GM21381 (cell line): Measurements from ENCODE around the gene PIP4K2B.

Experiments used
- ATAC-seq: cut with Tn5 transposase; IDR thresholded peaks from one replicate; pipeline ENCODE4 v1.9.1; 2021; ENCODE audit warnings: mild to moderate bottlenecking, moderate library complexity; ENCODE audit not compliant: unreplicated experiment

PIP4K2B gene

DNA sequence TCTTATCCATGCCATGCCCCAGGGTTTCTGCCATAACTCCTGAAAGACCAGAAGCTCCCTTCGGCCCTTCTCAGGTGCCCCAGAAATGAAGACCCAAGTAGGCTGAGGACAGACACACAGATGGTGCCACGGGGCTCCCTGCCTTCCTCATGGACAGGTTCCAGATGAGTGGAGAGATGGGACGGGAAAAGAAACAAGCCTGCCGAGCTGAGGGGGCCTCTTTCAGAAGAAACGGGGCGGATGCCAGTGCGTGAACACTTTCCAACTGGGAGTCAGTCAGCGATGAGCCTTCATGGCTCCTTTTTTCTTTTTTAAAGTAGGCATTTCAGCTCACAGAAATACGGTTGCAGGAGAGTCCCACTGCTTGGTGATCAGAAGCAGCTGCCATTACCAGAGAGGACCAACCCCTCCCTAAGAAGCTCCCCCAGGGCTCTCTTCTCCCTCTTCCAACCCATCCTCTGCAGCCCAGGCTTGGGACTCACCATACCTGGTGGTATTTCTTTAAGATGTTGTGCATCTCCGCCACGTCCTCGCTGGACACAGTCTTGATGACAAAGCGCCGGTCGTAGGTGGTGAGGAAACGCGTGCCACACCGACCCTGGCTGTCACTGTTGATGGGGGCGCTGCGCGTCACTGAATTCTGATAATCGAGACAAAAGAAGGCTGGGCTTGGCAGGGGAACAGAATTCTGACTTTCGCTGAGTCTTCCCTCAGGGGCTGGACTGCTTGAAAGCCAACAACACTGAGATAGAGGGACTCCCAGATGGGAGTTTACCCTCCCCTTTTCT is 19.2 kb downstream of the PIP4K2B start:
- ATAC-seq: no peak

DNA sequence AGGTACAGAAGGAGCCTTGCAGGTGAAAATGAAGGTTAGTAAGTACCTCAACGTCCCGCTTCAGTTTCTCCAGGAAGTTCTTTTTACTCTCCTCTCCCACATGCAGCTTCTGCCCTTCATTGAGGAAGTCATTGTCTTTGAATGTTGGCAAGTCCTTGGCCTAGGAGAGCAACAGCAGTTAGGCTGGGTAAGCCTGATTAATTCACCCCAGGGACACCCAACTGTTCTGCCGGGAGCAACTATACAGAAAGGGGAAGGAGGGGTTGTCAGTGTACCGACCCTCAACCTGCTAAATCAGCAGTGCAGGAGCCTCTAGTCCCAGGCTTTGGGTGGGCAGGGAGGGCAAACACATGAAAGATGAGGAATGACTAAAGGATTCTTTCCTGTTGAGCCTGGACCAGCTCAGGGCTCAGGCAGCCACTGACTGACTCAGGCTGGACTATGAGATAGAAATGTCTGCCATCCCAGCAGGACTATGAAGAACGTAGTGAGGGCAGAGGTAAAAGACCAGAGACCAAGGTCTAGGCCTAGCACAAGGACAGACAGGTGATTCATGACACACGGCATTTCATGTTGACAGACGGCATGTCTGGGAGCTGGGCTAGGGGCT is 21.6 kb downstream of the PIP4K2B start:
- ATAC-seq: no peak

DNA sequence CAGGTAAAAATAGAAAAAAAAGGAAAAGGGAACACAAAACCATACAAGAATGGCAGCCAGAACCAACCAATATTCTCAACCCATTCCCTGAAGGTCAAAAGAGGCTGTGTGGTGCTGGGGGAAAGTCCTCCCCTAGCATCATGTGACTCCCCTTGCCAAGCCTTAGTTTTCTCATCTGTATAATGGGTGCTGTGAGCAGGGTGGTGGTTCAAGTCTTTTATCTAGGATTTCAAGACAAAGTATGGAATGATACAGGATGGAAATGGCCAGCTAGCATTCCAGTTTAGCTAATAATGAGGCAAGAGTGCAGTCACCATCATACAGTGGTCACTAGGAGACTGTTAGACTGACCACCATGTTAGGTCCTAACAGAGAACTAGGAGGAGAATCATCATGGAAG is 26.1 kb downstream of the PIP4K2B start:
- no peak for ATAC-seq

DNA sequence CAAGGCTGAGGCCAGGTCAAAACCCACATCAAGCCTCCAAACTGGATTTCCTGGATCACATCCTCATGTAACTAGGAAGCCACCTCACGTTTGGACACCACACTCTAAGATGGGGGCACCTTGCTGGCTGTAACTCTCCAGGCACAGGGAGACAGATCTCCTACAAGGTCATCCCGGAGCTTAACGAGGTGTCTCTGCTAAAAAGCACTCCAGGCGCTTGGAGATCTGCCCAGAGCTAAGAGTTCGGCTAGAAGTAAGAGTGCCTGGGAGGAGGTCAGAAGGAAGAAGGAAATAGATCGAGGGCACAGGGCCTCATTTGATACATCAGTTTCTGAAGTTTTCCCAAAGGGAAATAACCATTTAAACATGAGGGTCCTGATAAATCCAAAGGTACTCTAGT is 30.9 kb downstream of the PIP4K2B start:
- no peak for ATAC-seq

DNA sequence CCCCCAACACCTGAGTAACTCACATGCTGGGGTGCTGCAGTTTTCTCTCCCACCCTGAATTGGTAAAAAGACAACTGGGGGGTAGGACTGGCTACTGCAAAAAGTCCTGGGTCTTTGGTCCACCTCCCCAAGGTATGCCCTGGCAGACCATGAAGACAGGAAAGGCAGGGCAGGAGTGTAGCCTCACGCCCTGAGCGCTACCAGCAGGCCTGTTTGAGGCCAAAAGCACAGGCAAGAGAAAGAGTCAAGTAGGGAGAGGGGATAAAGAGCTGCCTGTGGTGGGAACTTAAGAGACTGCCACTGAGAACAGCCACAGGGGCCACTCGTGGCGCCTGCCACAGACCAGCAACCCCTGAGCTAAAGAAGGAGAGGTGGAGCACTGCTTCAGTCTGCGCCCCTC is 33.0 kb downstream of the PIP4K2B start:
- no peak for ATAC-seq

DNA sequence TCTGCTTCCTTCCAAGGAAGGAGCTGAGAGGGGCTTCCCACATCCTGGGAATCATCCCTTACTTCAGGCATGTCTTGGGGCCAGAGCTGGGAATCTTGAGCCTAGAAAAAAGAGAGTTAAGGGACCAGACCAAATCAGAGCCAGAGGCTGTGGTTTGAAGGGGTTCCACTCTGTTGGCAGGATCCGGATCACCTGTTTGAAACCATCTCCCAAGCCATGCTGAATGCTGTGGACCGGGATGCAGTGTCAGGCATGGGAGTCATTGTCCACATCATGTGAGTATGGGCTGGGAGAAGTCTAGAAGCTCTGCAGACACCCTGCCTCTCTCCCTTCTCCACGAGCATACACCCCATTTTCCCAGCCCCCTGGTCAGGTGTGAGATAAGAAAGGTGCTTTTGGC is 37.1 kb downstream of the PIP4K2B start:
- no peak for ATAC-seq

DNA sequence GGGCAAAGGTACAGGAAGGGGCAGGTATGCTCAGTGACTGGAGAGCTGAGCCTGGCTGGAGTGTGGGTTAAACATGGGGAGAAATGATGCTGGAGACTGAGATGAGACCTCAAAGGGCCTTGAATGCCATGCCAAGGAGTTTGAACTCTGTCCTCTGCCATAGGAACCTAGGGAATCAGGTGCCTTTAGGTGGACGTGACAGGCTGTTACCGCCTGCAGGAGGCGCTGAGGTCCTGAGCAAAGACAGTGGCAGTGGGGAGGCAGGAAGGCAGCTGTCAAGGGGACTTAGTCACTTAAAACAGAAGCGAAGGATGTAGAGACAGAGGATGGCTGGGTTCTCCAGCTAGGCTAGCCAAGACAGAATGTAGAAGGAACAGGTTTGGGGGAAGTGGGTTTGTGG is 37.7 kb downstream of the PIP4K2B start:
- ATAC-seq: no peak

DNA sequence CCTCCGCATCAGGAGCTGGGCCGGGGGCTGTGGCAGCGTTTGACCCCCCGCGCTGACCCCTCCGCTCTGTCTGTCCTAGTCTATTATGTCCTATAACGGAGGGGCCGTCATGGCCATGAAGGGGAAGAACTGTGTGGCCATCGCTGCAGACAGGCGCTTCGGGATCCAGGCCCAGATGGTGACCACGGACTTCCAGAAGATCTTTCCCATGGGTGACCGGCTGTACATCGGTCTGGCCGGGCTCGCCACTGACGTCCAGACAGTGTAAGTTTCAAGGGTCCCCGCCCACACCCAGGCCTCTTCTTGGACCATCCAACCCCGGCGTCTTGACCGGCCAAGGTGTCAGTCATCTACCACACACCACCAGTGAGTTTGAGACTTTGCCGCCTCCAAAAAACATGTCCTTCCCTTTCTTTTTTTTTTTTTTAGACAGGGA is 46.3 kb downstream of the PIP4K2B start:
- ATAC-seq: no peak

DNA sequence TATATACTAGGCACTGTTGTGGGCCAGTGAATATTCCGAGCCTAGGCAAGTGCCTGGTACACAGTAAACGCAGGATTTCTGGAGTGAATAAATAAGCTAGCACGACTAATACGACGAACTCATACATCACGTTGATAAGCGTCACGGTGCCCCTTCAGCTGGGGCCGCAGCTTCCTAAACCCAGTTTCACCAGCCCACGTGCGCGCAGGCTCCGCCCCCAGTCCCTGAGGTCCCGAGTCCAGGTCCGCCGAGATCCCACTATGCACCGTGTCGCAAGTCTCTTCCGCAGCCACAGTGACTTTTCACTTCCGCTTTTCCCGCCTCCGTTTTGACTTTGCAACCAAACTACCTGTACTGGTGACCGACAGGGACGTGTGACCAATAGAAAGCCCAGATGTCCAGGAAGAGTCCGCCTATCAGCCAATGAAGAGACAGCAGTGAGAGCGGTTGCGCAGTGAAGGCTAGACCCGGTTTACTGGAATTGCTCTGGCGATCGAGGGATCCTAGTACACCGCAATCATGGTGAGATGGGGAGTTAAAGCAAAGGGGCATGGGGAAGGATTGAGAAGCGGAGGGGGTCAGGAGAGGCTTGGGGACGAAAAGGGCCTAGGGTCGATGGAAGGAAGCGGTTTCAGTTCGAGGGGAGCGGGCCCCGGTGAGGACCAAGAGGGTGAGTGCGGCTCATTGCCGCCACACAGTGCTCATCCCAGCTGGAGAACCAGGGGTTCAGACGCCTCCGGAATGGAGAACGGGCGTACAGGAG is 46.9 kb downstream of the PIP4K2B start, which contains the start of gene PSMB3:
PSMB3 (plus strand) TSS at position 434 of the 763 bp plus-strand sequence; CDS start at position 520, 86 bp downstream.
- ATAC-seq: peak; percentile 82

DNA sequence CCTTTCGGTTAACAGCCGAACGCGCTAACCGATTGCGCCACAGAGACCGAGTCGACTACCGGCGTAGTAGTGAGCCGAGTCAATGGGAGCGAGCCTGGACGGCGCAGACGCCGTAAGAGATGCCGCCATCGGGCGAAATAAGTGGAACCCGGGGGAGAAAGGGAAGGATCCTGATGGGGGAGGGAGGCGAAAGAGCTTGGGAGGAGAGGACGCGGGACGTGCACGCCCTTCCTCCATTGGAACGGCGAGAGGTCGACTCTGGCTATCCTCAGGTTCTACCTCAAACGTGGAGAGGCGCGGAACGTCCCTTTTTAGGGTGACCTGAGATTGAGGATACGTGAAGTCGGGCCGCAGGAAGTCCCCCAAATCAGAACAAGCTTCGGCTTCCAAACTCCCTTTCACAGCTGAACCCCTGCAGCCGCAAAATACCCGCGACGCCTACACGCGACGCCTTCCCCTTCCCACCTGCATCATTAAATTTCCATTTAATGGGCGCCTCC is 47.5 kb downstream of the PIP4K2B start:
- ATAC-seq: peak; percentile 29

DNA sequence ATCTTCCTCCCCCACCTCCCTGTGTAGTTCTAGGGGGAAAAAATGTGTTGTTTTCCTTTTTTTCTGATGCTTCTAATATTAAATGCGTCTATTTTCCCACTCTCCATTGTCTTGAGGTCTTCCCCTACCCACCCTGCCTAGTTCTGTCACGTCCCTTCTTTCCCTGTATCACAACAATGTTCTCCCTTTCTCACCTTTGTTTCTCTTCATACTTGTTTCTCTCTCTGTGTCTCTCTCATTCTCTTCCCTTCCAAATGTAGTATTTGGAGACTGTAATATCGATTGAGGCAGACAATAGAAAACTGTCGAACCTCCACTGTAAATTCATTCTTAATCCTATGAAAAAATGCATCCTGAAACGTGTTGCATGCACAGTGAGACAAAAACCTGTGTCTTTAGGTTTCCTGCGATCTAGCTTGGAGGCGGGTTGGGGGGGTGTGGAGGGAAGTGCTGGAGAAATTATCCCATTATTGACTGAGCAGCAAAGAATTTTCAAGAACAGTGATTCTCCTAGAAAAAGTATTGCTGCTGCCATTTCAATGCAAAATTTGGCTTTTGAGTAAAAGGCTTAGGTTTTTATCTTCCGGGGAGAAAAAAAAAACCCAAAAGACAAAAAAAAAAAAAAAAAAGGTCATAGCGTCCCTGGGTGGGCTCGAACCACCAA is 48.1 kb downstream of the PIP4K2B start:
- ATAC-seq: no peak

DNA sequence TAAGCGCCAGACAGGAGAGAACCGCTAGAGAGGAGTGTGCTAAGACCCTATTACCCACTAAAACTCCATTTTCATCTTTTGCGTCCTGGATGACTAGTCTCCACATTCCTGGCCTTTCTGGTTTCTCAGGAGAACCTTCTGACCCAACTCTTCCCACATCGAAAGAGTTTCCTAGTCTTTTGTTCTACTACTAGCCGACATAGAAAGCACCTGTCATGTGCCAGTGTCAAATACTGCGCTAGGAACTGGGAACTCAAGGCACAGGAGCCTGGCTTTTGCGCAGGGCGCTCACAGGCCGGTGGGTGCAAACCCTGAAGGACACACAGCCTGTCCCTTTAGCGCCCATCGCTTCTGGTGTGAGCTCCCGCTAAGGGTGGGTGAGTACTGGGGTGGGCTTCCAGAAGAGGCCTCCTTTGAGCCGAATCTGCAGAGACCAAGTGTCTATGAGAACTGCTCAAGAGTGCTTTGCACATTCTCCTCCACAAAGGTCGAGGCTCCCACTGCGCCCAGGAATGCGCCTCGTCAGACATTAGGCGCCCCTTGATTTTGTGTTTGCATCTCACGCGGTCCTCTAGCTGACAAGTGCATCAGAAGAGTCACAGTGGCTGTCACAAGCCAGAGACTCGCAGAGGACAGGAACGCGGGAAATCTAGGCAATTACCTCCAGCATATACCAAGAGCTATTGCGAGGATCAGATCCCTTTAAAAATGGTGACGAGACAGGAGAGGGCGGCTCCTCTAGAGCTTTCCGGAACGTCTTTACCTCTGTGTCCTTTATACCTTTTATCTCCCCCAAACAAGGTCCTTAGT is 48.8 kb downstream of the PIP4K2B start:
- ATAC-seq: no peak

DNA sequence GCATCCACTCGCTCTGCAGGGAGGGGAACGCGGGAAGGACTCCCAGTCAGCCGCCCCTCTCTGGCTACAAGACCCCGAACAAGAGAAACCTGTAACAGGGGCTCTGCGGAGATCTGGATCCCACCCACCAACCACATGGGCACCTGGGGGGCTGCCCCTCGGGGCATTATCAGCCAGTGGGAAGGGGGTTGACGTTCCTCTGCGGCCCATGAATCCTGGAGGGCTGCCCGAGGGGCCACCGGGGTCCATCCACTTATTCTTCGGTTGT is 49.4 kb downstream of the PIP4K2B start:
- no peak for ATAC-seq

DNA sequence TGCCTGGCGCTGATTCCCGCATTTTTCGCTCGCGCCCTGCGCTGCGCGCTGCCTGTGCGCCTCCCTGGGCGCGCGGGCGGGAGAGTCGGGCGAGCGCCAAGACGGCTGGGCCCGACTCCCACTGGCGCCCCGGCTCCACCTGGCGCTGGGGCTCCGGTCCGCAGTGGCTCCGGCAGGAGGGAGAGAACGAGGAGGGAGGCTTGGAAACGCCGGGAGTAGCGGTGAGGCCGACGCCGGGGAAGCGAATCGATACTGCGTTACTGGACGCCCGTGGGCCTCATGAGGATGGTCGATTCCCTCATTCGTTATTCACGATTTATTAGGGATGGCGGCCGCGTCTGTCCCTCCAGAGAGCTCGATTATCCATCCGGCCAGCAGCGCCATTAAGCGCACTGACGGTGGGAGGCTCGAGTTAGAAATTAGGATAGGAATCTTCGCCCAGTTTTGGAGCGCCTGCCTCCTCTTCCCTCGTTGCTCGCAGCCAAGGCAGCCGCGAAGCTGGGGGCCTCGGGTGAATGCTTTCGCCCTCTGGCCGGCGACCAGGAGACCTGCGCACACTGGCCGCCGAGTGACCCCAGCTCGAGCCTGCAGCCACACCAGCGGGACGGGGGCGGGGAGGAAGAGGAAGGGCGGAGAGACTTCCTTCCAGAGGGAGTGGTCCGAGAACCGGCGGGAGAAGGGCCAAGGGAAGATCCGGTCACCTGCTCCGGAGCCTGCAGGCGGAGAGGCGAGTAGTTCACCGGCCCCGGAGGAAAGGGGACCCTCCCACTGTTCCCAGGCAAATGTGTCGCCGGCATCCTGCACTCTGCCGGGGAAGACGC is 49.9 kb downstream of the PIP4K2B start:
- ATAC-seq: no peak

DNA sequence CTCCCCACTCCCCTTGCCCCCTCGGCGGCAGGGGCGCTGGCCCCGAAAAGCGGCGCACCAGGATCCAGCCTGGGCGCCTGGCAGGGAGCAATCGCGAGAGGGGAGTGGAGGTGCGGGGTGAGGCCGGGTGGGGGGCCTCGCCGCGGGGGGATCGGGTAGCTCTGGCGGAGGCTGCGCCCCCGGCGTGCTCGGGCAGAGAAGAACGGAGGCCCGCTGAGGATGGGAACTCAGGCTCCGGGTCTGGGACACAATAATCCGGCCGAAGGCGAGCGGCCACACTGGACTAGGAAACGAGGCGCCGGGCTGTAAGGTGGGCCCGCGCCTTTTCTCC is 50.5 kb downstream of the PIP4K2B start:
- no peak for ATAC-seq

DNA sequence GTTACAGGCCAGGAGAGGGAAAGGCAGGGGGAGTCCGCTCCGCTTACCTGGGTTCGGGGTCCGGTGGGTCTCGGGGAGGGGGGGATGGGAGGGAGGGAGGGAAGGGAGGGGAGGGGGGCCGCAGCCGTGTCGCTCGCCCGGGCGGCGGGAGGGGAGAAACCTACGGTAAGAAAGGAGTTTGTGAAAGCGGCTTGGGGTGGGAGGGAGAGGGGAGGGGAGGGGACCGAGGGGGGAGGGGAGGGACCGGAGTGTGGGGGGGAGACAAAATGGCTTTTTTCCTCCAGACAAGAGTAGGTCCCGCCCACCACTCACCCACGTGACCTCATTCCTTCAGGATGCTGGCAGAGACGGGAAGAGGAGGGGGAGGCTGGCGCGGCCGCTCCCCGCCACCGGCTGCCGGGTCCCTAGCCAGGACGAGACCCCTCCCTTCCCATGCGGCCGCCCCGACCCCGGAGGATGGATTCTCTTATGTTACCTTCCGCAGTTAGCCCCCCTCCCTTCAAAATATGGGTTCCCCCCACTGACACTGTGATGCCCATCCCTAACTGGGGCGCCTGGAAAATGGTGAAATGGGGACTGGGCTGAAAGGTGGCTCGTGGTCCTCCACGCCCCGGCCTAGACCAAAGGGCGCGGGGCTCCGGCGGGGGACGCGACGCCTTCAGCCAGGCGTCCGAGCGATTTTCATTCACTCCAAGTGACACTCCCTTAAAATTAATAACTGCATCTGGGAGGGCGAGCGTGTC is 51.0 kb downstream of the PIP4K2B start, which contains the start of gene PCGF2:
PCGF2 (minus strand) TSS at position 188 of the 743 bp plus-strand sequence. CDS start 7,934 bp downstream, outside the sequence.
- no peak for ATAC-seq

DNA sequence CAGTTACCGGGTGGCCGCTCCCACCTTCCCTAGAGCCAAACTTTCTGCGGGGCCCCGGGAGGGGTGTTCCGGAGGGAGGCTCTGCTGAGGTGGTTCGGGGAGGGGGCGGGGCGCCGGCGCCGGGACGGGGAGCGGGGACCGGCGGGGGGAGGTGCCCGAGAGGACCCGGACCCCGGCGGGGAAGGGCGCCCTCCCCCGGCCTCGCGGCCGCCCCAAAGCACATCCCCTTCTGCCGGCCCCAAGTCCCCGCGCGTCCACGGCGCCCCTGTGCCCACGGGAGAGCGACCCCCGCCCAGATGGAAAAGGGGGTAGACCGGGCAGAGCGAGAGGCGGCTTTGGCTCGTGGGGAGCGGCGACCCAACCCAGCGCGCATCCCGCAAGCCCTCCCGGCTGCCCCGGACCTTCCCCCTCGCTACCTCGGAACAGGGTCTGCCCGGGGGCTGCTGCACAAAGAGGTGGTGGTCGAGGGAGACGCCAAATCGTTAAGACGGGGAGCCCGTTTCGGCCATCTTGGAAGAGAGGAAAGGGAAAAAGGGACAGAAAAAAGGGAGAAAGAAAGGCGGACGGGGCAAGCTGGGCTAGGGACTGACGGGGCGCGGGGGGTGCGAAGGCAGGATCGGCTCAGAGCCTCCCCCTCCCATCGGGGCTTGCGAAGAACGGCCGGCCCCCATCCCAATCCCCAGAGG is 51.8 kb downstream of the PIP4K2B start:
- no peak for ATAC-seq

DNA sequence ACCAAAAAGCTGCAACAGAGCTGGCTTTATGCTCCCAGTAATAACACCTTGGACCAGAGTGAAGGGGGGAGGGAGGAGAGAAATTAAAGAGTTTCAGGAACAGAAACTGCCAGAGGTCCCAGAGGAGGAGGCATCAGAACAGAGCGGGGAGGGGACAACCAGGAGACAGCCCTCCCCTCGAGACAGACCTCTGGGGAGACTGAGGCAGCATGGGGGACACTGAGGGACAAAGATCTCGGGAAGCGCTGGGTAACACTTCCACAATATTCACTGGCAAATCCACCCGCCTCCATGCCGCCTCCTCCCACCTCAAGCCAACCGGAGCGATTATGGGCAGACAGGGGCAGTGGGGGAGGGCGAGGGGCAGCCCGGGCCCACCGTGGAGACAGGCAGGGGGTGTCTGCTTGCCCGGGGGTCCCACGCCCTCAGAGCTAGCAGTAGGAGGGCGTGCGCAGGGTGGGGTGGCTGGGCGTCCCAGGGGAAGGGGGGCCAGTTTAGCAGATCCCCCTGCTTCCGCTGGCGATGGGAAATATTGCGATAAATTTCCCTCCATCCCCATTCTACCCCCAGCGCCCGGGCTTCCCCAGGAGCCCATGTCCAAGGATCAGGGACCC is 52.4 kb downstream of the PIP4K2B start:
- no peak for ATAC-seq
